ENCODE data around the gene VANGL2.

VANGL2 gene

GRCh38 chr1:160465123-160465522 is 64.8 kb downstream of the VANGL2 start:
- no peak for DNase-seq

GRCh38 chr1:160466961-160467360 is 66.6 kb downstream of the VANGL2 start:
- DNase-seq: no peak

GRCh38 chr1:160467576-160467975 is 67.2 kb downstream of the VANGL2 start:
- DNase-seq: no peak

- DNase-seq: no peak
Measured at GRCh38 chr1:160471253-160471652, 70.9 kb downstream of the VANGL2 start.

DNA sequence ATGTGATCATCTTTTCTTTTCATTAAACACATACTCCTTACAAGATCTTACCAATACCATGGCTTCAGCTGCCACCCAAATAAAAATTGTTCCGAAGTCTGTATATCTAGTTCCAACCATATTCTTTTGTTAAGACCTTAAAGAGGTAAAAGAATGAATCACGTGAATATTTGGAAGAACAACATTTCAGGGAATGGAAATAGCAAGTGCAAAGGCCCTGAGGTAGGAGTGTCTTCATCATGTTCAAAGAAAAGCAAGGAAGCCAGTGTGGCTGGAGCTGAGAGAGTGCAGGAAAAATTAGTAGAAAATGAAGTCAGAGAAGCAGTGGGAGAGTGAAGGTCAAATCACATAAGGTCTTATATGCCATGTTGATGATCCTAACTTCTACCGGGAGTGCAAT is 71.7 kb downstream of the VANGL2 start:
- no peak for DNase-seq

DNA sequence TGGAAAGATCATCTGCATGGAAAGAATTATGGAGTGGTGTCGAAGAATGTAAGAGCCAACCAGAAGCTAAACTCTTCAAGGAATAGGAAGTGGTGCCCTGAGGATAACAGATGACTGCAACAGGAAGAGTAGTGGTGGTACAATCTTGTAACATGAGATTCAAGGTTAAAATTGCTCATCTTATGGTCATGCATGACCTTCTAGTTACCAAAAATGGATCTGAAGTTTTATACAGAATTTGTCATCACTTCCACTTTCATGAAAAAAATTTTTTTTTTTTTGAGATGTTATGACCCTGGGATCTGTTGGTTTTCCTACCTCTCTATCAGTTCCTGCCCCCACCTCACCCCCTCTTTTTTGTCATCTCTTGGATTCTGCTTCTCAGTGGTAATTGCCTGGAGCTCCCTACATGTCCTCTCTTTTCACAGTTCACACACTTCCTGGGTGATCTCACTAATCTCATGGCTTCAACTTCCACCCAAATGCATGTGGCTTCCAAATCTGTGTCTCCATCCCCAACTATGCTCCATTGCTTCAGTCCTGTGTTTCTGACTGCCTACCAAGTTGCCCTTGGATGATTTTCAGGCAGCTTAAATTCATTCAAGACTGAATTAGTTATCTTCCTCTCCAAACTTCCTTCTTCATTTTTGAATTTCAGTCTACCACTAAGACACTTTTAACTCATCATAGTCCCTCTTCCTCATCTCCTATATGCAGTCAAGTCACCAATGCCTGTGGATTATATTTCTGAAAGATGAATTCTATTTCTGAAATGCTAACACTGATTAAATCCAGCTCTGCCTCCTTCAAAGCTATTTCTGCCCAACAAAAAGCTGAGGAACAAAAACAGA is 74.3 kb downstream of the VANGL2 start:
- no peak for DNase-seq

All from NCI-H446 treated with DMSO at 0.1 percent for 48 hours (cell line).